HG03432 (cell line): ENCODE data around the gene MT1M.
"Not testable (repeated sequence)": the region's sequence is repeated elsewhere in the genome, so short reads cannot be mapped to it uniquely, and the experiment has no call there.

Experiments
- ATAC-seq: cut with Tn5 transposase; IDR thresholded peaks from one replicate; pipeline ENCODE4 v1.9.1; 2021; ENCODE audit warnings: mild to moderate bottlenecking, moderate library complexity; ENCODE audit not compliant: unreplicated experiment

Gene MT1M

GRCh38 chr16:56632156-56632847, at the start of gene MT1M:
Gene MT1M, plus strand, starts transcription at chr16:56632659. Its CDS starts 73 bp downstream, at chr16:56632732.
- no peak for ATAC-seq

DNA sequence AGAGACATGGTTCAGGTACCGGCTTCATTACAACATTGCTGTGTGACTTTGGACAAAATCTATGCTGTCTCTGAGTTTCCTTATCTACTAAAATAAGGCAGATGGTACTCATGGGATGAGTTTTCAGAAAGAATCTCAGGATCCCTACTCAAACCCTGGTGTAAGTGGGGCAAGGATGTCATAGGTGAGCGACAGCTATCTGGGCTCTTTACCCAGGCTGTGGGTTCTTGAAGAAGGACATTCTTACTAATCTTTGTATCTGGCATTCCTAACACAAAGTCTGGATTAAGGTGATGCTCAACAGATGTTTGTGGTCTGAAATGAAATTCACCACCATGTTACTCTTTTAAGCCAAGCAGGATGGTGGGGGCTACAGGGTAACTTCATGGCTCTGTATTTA, 49.5 kb upstream of the MT1M start:
- ATAC-seq = not testable (repeated sequence)

GRCh38 chr16:56583351-56584168, 48.9 kb upstream of the MT1M start:
- no peak for ATAC-seq

GRCh38 chr16:56584276-56584675, 48.2 kb upstream of the MT1M start:
- ATAC-seq = no peak

- no peak for ATAC-seq
These were observed 43.7 kb upstream of the MT1M start for GRCh38 chr16:56588781-56589140.

DNA sequence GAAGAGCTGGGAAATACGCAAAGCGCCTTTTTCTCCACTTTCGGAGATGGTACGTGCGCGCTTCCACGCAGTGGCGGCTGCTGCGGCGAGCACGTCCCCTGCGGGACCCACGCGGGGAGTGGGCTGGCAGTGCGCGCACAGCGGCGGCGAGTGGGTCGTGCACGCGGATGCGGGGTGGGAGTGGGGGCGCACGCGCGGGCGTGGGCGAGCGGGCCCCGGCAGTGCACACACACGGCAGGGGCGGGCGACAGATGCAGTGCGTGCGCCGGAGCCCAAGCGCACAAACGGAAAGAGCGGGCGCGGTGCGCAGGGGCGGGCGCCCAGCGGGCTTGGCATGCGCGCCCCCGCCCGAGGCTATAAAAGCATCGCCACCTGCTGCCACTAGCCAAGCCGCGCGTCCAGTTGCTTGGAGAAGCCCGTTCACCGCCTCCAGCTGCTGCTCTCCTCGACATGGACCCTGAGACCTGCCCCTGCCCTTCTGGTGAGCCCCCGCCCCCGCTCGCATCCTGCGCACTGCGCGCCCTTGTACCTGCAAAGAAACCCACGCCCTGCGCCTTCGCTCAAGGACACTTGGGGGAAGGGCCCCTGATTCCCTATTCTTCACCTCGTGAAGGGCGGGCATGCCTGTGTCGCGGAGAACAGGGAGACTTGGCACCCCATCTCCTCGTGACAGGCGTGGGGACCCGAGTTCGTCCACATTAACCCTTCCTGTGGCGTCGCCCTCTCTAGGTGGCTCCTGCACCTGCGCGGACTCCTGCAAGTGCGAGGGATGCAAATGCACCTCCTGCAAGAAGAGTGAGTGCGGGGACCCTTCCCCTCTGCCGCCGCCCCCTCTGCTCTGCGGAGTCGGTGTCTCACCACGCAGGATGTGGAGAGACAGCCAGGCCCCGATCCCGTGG, 43.1 kb upstream of the MT1M start, which contains the start of gene MT3:
TSS of gene MT3 (plus strand) at position 388 of the 899 bp plus-strand sequence. CDS start at position 451, 63 bp downstream.
- ATAC-seq = no peak

GRCh38 chr16:56591377-56592060, 40.9 kb upstream of the MT1M start:
- ATAC-seq = no peak

- peak; percentile 37 for ATAC-seq
These were observed 38.7 kb upstream of the MT1M start for GRCh38 chr16:56593573-56594291.

DNA sequence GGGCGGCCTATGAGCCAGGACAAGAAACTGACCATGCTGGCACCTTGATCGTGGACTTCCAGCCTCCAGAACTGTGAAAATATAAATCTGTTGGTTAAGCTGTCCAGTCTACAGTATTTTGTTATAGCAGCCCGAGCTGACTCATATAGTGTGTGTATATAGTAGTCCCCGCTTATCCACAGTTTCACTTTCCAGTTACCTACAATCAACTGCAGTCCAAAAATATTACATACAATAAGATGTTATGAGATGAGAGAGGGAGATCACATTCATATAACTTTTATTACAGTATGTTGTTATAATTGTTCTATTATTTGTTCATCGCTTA, 38.2 kb upstream of the MT1M start:
- no peak for ATAC-seq

DNA sequence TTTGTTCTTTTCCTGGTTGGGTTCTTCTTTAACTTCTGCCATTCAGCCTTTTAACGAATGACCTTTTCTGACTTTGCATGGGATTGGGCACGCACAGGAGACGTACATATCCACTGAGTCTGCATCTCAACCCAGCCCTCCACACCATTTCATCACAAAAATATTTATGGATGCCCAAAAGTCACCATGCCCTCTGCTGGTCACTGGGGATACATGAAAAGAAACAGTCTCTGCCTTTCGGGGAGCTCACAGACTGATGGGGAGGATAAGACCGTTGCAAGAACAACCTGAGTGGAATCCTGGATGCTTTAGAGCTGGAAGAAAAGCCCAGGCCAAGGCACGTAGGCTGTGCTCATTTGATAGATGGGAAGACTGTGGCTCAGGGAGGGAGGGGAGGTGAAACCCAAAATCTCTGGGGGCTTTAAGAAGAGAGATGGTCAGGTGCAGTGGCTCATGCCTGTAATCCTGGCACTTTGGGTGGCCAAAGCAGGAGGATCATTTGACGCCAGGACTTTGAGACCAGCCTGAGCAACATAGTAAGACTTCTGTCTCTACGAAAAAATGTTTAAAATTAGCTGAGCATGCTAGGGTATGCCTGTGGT, 32.0 kb upstream of the MT1M start:
- ATAC-seq = no peak

DNA sequence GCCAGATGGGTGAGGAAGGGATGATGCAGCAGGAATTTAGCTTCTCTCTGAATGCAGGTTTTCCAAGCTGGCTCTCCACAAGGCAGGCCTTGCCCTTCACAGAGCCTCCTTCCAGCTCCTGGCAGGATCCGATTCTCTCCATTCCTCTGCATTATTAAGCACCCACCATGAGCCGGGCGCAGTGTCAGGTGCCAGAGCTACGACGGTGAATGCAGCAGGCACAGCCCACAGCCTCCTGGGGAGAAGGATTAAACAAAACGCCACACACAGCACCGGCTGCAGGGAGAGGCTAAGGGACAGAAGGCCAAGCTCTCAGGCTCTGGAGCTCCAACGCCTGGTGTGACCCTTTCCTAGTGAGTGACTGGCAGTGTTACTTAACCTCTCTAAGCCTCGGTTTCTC, 31.1 kb upstream of the MT1M start:
- no peak for ATAC-seq

DNA sequence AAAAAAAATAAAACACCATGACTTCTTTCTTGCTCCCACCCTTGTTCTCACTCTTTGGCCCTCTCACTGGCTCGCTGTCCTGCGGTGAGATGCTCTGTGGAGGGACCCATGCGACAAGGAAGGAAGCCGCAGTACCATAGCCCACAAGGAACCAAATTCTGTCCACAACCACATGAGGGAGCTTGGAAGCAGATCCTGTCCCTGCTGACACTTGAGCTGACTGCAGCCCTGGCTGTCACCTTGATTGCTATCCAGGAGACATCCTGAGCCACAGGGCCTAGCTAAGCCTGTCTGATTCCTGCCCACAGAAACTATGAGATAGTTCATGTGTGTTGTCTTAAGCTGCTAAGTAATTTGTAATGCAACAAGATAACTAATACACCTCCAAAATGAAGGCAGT, 28.9 kb upstream of the MT1M start:
- no peak for ATAC-seq

DNA sequence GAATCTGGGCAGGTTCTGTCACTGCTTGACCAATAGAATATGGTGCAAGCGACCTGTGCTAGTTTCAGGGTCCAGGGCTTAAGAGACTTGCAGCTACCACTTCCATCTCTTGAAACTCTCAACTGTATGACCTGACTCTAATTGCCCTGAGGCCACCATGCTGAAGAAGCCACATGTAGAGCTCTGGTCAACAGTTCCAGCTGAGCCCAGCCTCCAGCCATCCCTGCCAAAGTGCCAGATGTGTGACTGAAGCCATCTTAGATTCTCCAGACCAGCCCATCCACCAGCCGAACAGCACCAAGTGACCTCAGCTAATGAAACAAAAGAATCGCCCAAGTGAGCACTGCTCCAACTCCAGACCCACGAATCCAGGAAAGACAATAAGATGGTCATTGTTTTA, 27.5 kb upstream of the MT1M start:
- ATAC-seq = no peak

GRCh38 chr16:56605475-56605874, 27.0 kb upstream of the MT1M start:
- no peak for ATAC-seq

DNA sequence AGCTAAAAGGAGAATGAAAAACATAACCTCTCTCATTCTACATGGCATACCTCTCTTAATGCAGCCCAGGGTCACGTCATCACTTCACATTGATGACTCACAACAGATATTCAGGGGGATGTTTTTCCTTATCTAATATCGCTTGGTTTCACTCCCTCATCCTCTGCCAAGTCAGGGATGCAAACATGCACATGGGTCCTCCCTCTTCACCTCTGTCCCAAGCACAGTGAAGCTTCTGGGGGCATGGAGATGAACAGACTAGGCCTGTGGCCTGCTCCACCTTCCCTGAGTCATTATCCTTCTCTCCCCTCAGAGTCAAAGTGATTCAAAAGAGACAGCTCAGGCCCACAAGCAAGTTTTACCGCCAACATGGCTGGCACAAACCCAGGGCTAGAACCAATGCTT, 26.4 kb upstream of the MT1M start:
- no peak for ATAC-seq

- no peak for ATAC-seq
These were observed 25.9 kb upstream of the MT1M start for GRCh38 chr16:56606476-56607108.

DNA sequence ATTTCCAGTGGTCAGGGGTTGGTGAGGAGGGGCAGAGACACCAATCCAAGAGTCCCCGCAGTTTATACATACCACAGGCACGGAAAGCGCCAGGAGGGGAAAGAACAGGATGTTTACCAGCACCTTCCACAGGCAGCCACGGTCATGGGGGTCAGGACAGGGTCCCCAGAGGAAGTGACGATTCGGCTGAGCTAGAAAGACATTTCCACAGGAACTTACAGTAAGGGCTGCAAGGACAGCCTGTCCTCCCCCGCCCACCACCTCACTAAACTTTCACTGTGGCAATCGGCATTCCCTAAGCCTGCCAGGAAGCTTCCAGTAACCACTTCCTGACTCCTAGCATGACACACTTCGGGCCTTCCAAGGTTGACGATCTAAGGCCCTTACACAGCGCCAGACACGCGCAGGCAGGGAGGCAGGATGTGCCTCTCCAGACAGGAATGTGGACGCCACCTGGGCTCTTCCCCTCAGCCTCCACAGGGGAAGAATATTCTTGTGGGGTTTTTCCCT, 25.3 kb upstream of the MT1M start:
- ATAC-seq = no peak

DNA sequence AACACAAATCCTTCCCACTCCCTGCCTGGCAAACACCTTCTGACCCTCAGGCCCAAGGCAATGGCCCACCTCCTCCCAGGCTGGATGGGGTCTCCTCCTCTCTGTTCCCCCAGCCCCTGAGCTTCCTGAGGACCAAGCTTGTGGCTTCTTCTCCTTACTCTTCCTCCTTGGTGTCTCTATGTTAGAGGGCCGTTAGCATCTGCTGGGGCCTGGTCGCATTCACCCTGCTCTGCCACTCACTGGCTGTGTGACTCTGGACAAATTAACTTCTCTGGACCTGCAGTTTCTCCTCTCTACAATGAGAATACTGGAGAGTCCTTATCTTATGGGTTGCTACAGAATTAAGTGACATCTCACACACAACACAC, 24.8 kb upstream of the MT1M start:
- no peak for ATAC-seq
